Activated CD4-positive, CD25-positive, alpha-beta regulatory T cell treated with anti-CD3 and anti-CD28 coated beads, Interleukin-2, amount 50 U/mL, for 16 hours (primary cell): ENCODE results near the gene SIAE.
"Not testable (repeated sequence)": the region's sequence is repeated elsewhere in the genome, so short reads cannot be mapped to it uniquely, and the experiment has no call there.

ENCODE experiments used
- DNase-seq: peaks from one replicate; pipeline ENCODE4 v3.0.0-alpha.2; 2020; ENCODE audit warnings: low read depth, low spot score

Gene SIAE

DNA sequence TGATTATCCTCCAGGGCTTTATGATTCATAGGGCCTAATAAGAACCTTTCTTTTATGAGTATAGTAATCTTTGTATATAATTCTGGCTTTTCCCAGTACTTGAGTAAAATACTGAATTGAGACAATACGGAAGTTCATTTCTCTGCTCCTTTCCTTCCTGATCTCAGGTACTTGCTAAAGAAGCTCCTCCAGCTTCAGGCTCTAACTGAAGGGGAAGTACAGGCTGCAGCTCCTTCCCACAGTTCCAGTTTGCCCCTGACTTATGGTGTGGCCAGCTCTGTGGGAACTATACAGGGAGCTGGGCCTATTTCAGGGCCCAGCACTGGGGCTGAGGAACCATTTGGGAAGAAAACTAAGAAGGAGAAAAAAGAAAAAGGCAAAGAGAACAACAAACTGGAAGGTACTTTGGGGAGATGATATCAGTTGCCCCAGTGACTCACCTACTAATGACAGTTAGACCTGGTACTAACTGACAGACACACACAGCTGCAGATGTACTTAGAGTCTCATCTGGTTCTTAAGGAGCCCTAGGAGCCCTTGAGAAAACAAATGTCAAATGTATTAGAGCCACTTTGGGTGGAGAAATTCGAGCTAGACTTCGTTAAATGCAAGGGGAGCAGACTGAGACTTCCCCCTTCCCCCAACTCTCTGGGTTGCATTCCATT lies 47.9 kb downstream of the SIAE start:
- no peak for DNase-seq

DNA sequence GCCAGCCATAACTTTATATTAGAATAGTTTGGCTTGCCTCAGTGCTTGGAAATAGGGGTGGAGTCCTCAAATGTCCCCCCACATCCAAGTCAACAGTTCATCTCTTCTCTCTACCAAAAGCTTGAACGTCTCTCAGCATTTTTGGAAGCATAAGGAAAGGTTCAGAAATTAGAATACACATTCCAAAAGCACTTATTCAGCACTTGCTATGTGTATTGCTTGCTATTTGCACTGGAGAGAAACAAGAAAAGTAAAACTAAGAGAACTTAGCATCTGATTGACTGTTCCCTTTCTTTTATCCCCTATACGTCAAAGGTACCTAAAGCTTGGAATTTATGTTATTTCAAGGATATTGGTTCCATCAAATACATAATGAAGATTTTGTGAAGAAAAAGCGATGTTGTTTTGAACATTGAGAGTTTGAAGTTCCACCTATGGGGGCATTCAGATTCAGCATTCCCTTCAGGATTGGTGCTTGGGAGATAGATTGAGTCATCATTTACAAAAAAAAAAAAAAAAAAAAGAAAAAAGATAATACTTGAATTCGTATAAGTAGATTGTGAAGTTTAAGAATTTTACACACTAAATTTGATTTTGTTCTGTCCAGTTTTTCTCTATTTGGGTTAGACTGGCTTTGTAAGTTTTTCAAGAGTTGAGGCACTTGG lies 49.5 kb downstream of the SIAE start:
- DNase-seq, result no peak

DNA sequence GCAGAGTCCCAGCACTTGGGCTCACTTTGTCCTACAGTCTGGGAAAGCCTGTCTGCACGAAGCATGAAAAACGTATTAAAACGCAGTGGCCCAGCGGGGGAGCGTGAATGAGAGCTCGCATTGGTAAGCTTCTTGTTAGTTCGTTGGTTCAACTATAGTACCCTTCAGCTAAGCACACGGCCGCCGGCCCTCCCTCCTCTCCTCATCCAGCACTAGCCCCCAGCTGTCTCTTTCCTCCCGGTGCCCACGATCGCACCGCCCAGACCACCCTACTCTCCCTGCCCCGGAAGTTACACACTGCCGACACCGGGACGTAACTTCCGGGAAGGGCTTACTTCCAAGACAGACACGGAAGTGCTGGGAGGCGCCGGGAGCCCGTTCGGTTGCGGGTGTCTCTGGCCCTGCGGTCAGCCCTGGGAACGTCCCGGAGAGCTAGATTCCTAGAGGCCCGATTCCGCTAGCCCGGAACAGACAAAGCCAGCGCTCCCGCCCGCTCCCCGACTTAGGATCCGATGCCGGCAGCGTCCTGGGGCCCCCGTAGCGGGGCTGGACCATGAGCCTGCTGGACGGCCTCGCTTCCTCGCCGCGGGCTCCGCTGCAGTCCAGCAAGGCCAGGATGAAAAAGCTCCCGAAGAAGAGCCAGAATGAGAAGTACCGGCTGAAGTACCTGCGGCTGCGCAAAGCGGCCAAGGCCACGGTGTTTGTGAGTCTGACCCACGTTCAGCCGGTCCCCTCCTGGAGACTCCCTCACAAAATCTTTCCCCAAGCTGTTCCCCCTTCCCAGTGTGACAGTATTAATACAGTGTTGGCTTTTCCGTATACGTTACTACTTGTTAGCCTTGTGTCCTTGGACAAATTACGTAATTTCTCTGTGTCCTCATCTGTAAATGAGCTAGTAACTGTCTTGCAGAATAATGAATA lies 50.7 kb downstream of the SIAE start, which contains the start of gene TBRG1:
Gene TBRG1, plus strand, starts transcription at position 334 of the 921 bp plus-strand sequence. Its CDS starts 220 bp downstream, at position 554.
- peak; percentile 72 for DNase-seq

DNA sequence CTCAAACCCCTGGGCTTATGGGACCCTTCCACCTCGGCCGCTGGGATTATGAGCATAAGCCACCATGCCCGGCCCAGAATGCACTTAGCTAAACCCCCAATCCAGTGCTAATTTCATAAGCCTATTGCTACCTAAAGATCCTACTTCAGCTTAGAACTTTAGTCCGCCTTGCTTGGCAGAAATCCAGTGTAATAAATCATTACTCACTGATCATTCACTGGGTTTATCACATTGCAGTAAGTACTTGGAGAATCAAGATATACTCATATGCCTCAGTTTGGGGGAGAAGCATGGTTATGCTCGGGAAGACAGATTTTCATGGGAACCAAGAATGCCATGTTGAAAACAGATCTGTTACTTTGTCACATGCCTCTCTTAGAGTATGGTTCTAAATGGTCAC lies 54.7 kb downstream of the SIAE start:
- no peak for DNase-seq

DNA sequence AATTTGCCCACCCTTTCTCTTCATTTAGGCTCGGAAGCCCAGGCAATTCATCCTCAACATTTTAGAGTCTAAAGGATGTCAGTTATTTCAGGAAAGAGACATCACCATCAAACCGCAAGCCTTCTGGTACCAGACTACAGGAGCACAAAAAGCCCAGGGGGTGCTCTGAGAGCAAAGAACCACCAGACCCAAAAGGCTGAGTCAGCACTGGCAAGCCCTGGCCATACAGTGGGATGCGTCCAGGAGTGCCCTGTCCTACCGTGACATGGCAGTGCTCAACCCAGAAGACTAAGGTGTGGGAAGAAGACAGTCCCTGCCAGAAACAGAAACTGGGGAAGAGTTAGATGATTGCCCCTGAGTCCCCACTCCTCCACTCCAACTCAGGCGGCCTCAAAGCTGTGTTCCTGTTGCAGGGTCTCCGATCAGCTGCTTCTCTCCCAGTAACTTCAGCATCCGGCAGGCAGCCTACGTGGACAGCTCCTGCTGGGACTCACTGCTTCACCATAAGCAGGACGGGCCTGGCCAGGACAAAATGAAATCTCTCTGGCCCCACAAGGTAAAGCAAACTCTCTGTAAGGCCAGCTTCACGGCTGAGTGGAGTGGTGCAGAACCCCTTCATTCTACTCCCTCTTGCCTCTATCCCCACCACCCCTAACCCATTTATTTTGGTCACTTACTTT lies 60.8 kb downstream of the SIAE start:
- DNase-seq, result no peak

DNA sequence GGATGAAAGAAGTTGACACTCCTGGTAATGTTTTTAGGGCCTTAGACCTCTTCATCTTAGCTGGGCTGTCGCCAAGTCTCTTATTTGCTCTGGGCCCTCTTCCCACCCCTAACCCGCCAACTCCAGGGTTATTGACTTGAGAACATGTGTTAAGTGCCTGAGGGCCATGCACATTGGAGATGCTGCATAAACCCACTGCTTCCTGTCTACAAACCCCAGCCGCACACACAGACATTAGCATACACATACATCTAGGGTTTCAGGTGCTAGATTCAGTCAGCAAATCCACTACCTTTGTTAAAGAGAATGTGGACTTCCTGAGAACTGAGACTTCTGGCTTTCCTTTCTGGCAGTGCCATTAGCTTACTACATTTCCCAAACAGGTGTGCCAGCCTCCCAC lies 61.5 kb downstream of the SIAE start:
- DNase-seq, result no peak

DNA sequence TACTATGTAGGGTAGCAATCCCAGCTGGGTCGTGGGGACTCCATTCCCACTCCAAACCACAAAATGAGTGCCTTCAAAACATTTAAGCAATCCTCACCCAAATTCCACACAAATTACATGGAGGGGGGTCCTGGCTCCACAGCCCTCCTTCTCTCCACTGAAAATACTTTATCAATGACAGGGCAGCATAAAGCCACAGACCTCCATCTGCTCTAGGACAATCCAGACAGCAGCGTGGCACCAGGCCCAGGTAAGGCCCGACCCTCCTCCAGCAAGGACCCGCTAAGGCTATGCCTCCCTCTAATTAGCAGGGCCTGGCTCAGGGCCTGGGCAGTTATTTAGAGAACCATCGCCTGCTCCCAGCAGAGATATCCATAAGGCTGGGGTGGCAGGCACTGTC lies 62.5 kb downstream of the SIAE start, which contains the start of gene PANX3:
Gene PANX3, plus strand, starts transcription at position 365 of the 400 bp plus-strand sequence. CDS start 129 bp downstream, outside the sequence.
- DNase-seq, result no peak

DNA sequence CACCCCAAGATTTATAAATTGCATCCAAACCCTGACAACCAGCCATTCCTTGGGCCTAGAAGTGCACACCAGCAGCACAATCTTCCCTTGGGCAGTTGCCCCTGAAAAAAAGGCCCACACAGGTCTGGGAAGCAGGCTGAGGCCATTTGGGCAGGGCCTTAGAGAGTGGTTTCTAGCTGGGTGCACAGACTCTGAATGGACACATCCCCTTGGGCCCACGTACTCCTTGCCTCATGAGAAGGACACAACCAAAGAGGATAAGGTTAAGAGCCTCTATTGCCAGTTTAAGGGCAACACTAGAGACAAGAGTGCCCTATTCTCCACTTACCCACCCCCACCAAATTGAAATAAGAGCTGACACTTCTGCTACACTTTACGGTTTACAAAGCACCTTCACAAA lies 63.2 kb downstream of the SIAE start:
- DNase-seq, result no peak

DNA sequence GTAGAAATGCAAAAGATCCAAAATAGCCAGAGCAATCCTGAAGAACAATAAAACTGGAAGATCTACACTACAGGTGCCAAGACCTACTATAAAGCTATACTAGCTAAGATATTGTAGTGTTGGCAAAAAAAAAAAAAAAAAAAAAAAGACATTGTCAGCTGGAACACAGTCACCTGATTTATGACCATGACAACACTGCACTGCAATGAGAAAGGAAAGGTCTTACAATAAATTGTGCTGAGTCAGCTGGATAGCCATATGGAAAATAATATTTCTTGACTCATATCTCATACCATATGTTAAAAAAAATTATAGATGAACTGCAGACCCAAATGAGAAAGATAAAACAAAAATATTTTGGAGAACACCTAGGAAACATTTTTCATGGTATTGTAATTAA lies 65.4 kb downstream of the SIAE start:
- DNase-seq, result no peak

DNA sequence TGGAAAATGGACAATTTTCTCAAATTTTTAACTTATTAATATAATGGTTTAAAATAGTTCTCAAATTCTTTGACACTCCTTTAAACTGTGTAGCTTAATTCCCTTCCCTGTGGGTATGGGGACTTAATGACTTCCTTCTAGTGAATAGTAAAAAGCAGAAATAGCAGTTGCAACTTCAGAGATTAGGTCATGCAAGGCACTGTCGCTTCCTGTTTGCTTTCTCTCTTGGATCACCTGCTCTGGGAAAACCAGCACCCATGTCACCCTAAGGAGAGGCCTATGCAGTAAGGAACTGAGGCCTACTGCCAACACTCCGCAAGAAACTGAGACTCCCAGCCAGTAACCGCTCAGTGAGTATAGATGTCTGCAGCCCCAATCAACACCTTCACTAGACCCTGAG lies 67.8 kb downstream of the SIAE start:
- no peak for DNase-seq

DNA sequence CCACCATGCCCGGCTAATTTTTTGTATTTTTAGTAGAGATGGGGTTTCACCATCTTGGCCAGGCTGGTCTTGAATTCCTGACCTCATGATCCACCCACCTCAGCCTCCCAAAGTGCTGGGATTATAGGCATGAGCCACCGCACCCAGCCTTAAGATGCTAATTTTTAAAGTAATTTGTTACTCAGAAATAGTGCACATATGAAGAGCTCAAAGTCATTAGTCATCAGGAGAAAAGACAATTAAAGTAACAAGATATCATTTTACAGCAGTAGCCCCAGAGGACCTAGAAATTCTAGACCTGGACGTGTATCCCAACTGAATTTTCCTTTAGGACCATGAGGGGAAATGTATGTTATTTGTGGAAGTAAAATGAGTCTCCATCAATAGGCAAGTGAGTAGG lies 70.8 kb downstream of the SIAE start:
- not testable (repeated sequence) for DNase-seq

DNA sequence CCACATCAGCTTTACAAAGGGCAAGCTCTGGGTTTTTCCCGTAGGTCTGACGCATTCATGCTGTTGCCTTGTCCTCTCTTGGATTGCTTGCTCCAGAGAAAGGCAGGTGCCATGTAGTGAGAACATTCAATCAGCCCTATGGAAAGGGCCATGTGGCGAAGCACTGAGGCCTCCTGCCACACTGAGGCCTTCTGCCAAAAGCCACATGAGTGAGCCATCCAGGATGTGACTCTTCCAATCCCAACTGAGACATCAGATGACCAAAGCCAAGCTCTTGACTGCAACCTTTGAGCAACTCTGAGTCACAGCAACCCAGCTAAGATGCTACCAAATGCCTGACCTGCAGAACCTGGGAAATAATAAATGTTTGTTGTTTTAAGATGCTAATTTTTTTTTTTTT lies 71.3 kb downstream of the SIAE start:
- DNase-seq, result no peak

DNA sequence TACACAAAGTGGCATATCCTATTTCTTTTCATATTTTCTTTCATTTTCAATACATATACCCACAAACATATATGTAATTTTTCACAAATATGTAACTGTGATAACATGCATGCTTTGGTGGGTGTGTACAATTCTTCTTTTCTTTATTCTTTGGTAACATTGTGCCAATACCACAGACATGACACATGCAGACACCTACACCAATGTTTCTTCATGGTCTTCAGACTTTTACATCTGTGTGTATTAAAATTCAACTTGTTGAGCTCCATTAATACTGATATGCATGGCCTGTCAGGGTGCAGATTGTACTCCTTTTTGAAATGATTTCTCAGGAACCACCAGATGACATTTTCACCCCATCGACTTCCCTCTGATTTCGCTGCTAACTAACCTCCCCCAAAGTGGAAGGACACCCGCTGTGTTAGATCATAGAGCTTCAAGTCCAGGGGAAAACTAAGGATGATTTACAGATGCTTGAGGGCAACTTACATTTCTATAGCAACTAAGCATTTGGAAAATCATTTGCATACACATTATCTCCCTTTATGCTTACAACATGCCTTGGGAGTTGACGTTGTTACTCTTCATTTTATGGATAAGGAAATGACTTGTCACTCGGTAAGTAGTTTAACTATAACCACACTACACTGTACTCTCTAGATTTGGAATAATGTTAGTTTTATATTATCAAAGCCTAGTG lies 72.8 kb downstream of the SIAE start:
- no peak for DNase-seq

DNA sequence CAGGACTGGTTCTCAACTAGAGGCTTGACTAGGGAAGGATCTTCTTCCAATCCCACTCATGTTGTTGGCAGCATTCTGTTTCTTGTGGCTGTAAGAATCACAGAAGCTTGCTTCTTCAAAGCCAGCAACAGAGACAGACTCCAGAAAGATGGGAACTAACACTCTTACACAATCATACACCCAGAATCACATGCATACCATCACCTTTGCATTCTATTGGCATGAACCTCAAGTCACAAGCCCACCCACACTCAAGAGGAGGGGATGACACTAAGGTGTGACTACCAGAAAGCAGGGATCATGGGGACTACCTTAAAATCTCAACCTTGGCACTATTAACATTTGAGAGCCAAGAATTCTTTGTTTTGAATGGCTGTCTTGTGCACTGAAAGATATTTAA lies 75.9 kb downstream of the SIAE start:
- DNase-seq, result no peak

DNA sequence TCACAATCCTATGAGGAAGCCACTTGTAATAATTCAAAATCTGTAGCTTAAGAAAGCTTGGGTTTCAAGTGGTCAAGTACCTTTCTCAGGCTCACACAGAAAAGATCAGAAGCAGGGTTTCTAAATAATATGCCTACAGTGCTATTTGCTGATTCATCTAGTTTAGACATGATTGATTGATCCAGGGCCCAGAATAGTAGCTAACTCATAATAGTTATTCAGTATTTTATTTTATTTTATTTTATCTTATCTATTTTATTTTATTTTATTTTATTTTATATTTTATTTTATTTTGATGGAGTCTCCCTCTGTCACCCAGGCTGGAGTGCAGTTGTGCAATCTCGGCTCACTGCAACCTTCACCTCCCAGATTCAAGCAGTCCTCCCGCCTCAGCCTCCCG lies 78.2 kb downstream of the SIAE start:
- DNase-seq, result no peak

DNA sequence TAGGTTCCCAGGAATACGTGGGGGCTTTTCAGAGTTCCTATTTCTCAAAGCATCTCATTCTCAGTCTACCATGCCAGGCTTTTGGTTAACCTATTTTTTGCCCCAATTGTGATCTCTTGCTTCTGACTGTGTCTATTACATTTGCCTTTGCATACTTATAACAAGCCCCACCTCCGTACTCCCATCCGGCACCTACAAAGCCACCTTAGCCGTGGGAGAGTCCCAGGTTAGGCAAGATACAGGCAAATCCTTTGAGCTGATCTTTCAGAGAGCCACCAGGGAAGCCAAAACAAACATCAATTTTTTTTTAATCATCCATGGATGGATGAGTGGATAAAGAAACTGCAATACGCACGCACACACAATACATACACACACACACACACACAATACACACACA lies 80.9 kb downstream of the SIAE start:
- no peak for DNase-seq

DNA sequence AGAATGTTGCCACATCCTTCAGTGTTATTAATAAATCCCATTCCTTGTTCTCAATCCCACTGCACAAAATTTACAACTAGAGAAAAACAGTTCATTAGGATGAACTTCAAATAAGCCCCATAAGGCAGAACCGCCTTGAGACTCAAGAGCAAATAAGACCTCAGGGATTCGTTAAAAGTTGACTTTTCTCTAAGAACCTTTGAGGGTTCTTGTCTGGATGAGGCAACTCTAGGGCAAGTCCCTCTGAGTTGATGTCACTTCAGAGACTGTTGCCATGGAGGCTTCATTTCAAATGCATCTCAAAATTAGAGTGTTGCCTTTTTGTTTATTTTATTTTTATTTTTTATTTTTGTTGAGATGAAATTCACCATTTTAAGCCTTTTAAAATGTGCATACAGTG lies 82.1 kb downstream of the SIAE start:
- no peak for DNase-seq

DNA sequence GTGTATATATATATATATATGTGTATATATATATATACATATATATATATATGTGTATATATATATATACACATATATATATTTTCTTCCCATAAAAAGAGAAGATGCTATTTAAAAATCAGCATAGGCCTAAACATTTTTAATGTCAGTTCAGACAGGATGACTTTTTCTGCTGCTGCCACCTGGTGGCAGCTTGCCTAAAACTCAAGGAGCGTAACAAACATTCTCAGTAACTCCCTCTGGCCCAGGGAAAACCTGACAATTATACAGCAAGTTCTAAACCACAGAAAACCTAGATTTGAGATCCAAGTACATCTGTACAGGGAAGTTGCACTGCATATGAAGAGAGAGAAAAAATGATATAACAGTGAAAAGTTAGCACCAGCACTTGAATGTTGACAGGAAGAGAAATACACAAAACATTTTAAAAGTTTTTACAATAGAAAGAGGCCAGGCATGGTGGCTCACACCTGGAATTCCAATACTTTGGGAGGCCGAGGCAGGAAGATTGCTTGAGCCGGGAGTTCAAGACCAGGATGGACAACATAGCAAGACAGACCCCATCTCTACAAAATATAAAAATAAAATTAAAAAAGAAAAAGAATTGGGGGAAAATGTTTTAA lies 87.2 kb downstream of the SIAE start:
- peak; percentile 4 for DNase-seq

DNA sequence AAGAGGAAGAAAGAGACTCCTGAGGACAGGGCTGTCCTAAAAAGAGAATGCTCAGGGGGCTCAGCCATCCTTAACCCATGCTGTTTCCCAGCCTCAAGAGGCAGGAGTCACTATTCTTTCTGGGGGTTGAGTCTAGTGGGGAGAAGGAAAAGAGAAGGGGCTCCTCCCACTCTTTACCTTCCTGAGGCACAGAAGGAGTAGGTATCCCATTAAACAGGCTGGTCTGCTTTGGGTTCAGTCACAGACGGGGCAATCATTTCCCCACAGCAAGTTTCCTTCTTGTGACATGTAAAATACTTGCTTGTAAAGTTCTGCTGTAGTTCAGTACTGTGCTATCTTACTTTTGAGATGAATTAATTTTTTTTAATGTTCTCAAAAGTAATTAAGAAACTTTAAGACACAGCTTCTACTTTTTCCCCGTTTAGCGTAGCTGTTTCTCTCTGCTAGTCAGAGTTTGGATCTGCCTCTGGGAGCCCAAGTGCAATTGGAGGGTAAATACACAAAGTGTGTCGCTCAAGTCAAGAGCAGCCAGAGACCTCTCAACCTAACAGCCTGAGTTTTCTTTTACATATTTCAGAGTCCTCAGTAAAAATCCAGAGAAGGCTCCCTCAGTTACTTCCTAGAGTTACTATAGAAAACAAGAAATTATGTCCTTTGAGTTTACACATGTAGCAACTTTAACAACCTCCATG lies 88.7 kb downstream of the SIAE start:
- no peak for DNase-seq

DNA sequence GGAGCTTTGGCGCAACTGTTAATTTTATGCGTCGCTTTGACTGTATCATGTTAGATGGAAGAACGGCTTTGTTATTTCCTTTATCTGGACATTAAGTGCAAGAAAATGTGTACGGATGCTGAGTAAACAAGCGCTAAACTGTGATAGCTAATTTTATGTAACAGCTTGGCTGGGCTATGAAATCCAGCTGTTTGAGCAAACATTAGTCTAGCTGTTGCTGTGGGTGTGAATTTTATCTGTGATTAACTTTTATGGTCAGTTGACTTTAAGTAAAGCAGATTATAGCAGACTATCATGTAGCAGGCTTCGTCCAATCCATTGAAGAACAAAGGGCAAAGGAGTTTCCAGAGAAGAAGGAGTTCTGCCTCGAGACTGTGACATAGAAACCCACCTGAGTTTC lies 89.8 kb downstream of the SIAE start:
- no peak for DNase-seq
